Measurements from ENCODE around the gene STK32C.

Gene STK32C

GRCh38 chr10:132176623-132177500 lies 130.9 kb downstream of the STK32C start:
- TF ChIP-seq, protein P1, sequence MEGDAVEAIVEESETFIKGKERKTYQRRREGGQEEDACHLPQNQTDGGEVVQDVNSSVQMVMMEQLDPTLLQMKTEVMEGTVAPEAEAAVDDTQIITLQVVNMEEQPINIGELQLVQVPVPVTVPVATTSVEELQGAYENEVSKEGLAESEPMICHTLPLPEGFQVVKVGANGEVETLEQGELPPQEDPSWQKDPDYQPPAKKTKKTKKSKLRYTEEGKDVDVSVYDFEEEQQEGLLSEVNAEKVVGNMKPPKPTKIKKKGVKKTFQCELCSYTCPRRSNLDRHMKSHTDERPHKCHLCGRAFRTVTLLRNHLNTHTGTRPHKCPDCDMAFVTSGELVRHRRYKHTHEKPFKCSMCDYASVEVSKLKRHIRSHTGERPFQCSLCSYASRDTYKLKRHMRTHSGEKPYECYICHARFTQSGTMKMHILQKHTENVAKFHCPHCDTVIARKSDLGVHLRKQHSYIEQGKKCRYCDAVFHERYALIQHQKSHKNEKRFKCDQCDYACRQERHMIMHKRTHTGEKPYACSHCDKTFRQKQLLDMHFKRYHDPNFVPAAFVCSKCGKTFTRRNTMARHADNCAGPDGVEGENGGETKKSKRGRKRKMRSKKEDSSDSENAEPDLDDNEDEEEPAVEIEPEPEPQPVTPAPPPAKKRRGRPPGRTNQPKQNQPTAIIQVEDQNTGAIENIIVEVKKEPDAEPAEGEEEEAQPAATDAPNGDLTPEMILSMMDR (IDR thresholded peaks at IDR 0.05; ENCODE audit: insufficient read depth, low read depth, low read length, missing control alignments): no peak
- no peak overlapping the region for H3K4me3 ChIP-seq (ENCODE audit: low read depth, low read length)
- no peak for DNase-seq (ENCODE audit: low read depth)

DNA sequence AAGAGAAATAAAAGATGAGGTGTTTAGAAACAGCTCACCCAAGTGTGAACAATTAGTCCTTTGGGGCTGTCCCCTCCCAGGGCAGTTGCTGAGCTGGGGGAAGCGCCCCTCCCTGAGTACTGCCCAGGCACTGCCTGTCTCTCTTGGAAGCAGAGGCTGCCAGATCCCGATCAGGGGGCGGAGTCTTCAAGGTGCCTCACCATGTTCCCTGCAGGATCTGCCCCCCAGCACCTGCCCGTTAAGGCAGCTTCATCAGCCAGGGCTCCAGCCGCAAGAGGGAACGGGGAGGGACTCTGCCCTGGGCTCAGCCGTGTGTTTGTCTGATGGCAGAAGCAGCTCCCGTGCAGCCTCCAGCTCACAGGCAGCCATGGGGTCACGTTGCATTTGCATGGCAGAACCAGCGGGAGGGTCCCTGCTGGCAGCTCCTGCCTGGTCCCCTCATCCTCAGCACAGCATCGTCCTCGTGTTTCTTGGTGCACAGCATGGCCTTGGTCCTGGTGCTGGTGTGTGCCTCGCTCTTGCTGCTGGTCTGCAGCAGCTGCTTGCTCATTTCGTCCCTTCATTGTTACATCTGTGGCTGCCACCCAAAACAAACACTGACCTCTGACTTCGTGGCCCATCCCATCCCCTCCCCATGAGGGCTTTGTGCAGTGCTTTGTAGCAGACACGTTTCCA lies 131.7 kb downstream of the STK32C start:
- TF ChIP-seq, protein P1 (IDR thresholded peaks at IDR 0.05; ENCODE audit: insufficient read depth, low read depth, low read length, missing control alignments): no peak
- no peak overlapping the region for H3K4me3 ChIP-seq (ENCODE audit: low read depth, low read length)
- no peak for DNase-seq (ENCODE audit: low read depth)

DNA sequence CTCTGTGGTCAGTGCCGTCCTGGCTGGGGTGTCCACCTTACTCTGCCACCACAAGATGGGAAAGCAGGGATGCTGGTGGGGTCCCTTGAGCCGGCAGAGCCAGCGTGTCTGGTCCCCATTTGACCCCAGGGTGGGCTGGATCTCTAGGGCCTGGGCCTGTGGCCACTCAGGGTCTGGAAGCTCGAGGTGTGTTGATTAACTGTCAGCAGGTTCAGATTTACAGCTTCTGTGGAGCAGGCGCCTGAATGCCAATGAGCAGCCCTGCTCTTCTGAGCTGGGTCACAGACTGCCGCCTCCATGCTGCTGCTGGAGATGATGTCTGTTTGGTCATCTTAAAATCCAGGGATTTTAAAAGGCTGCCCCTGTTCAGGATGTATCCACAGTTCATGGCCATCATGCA lies 132.3 kb downstream of the STK32C start:
- TF ChIP-seq, protein P1 (IDR thresholded peaks at IDR 0.05; ENCODE audit: insufficient read depth, low read depth, low read length, missing control alignments): no peak

DNA sequence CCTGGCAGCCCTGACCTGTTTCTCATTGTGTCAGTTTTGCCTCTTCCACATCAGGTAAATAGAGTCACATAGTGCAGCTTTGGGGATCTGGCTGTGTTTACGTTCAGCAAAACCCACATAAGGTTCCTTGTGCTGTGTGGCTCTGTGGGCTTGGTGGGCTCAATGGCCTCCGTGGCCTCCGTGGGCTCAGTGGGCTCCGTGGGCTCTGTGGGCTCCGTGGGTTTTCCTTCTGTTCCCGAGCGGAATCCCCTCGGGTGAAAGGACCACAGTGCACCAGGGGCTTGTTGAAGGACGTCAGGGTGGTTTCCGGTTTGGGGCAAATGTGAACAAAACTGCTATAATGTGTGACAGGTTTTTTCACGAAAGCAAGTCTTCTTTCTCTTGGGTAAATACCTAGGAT lies 133.5 kb downstream of the STK32C start:
- no peak for DNase-seq (ENCODE audit: low read depth)
- H3K4me3 ChIP-seq (ENCODE audit: low read depth, low read length): no peak overlapping the region
- TF ChIP-seq, protein P1 (IDR thresholded peaks at IDR 0.05; ENCODE audit: insufficient read depth, low read depth, low read length, missing control alignments): no peak

More for the DNA sequence above, 132.3 kb downstream of the STK32C start:
- DNase-seq (ENCODE audit: low read depth): no peak
- H3K4me3 ChIP-seq (ENCODE audit: low read depth, low read length): no peak overlapping the region

GRCh38 chr10:132173185-132173584 lies 134.6 kb downstream of the STK32C start:
- no peak for DNase-seq (ENCODE audit: low read depth)
- H3K4me3 ChIP-seq (ENCODE audit: low read depth, low read length): no peak overlapping the region
- TF ChIP-seq, protein P1 (IDR thresholded peaks at IDR 0.05; ENCODE audit: insufficient read depth, low read depth, low read length, missing control alignments): no peak

DNA sequence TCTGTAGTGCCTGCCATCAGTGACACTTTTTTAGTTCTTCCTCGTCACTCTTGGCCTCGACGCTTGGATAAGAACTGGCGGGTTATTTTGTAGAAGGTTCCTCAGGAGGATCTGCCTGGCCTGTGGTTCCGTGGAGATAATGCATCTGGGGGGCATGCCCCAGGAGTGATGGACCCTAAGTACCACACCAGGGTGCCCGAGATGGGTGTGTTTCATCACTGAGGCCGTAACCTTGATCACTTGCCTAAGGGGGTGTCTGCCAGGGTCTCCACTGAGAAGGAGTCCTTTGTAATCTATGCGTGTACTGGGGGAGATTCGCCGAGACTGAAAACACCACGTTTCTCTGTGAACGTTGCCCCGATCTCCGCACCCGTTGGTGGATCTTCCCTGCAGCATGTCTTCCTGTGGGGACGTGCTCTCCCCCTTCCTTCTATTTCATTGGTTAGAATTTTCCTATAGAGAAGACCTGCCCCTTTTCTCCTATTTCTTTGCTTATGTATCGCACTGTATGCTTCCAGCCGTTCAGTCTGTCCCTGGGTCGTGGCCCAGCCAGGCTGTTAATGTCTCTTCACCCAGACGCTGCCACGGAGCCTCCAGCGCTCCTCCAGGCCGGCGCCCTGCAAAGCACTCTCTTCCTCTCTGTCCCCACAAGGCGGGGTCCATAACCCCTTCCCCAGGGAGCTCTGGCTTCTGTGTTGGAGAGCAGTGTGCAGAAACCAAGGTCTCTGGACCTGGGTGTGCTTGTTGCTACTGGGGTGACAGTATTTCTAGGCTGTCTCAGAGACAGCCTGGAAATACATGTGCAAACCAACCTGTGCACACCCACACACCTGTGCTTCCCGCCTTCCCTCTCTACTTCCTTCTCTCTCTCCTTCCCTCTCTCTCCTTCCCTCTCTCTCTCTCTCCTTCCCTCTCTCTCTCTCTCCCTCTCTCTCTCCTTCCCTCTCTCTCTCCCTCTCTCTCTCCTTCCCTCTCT lies 135.4 kb downstream of the STK32C start:
- DNase-seq (ENCODE audit: low read depth): no peak
- TF ChIP-seq, protein P1 (IDR thresholded peaks at IDR 0.05; ENCODE audit: insufficient read depth, low read depth, low read length, missing control alignments): no peak
- no peak overlapping the region for H3K4me3 ChIP-seq (ENCODE audit: low read depth, low read length)

Measured in GM12865 (cell line).